Activated T-cell treated with anti-CD3 and anti-CD28 coated beads for 4 hours (primary cell): Measurements from ENCODE around the gene ALOX15B.
"Not testable (repeated sequence)": the region's sequence is repeated elsewhere in the genome, so short reads cannot be mapped to it uniquely, and the experiment has no call there.

Source experiments
- DNase-seq: peaks from one replicate; pipeline ENCODE4 v3.0.0-alpha.2; 2020

The ALOX15B gene

GRCh38 chr17:8041249-8041928 is 2.5 kb downstream of the ALOX15B start:
- peak; percentile 16 for DNase-seq

DNA sequence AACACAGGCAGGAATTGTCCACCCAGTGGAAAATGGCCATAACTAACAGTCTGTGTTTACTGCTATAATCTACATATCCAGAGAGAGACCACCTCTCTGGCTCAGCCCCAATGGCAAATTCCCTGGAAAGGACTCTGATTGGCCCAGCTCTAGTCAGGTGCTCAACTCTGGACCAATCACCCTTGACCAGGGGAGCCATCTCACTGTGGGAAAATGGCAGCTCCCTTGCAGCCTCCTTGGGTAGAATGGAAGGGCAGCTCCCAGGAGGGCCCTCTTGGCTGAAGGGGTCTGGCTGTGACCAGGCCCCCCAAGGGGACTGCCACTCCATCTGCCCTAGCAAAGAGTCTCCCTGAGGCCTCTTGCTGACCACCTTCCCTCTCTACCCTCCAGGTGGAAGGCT is 3.1 kb downstream of the ALOX15B start:
- no peak for DNase-seq

DNA sequence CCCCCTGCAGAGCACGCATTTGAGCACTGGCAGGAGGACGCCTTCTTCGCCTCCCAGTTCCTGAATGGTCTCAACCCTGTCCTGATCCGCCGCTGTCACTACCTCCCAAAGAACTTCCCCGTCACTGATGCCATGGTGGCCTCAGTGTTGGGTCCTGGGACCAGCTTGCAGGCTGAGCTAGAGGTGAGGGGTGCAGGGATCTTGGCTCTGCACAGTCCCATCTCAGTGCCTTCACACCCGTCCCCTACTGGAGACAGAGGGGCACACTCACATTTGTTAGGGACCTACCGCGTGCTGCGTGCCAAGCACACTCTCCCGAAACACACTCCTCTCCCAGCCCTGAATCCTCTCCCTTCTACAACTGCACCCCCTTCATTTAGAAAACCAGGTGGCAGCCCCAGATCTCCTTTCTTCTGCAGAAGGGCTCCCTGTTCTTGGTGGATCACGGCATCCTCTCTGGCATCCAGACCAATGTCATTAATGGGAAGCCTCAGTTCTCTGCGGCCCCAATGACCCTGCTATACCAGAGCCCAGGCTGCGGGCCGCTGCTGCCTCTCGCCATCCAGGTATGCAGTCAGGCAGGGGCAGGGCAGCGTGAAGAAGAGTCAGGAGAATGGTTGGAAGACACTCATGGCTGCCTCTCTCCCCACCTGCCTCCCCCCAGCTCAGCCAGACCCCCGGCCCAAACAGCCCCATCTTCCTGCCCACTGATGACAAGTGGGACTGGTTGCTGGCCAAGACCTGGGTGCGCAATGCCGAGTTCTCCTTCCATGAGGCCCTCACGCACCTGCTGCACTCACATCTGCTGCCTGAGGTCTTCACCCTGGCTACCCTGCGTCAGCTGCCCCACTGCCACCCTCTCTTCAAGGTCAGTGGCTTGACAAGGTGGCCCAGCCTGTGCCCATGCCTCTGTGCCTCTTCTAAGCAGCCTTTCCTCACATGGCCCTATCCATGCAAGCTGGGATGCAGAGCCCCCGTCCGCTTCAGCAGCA is 6.3 kb downstream of the ALOX15B start:
- DNase-seq, result no peak

DNA sequence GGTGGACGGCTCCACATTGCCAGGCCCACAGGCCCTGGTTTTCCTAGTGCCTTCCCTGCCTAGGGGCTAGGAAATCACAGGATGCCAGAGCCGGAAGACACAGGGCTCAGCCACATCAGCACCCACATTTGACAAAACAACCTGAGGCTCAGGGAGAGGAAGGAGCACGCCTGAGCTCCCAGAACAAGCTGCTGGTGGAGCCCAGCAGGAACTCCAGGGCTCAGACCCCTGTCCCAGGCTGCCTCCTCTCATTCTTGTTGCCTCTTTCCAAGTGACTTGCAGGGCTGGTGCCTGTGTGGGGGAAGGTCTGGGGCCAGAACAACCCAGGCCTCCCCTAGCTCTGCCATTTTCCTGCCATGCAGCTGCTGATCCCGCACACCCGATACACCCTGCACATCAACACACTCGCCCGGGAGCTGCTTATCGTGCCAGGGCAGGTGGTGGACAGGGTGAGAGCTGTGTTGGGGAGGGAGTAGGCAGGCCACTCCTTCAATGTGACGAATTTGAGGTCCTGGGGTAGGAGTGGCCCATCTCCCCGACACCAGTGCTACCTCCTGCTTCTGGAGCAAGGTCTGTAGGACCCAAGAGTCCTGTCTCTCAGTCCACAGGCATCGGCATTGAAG is 7.6 kb downstream of the ALOX15B start:
- no peak for DNase-seq

- no peak for DNase-seq
Observed at GRCh38 chr17:8046929-8047768, 8.3 kb downstream of the ALOX15B start.

GRCh38 chr17:8047769-8048110 is 8.9 kb downstream of the ALOX15B start:
- no peak for DNase-seq

DNA sequence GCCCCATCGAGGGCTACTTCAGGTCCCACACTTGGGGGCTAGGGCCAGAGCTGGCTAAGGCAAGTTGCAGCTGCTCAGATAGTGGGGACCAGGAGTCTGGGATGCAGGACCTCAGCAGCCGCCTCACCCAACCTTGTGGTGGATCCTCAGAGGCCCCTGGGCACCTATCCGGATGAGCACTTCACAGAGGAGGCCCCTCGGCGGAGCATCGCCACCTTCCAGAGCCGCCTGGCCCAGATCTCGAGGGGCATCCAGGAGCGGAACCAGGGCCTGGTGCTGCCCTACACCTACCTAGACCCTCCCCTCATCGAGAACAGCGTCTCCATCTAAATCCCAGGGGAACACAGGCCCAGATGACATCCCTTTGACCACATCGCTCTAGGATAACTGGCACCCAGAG is 9.4 kb downstream of the ALOX15B start:
- DNase-seq, result no peak

- no peak for DNase-seq
Observed at GRCh38 chr17:8048736-8049135, 9.9 kb downstream of the ALOX15B start.

GRCh38 chr17:8051831-8052230 is 13.0 kb downstream of the ALOX15B start:
- no peak for DNase-seq

DNA sequence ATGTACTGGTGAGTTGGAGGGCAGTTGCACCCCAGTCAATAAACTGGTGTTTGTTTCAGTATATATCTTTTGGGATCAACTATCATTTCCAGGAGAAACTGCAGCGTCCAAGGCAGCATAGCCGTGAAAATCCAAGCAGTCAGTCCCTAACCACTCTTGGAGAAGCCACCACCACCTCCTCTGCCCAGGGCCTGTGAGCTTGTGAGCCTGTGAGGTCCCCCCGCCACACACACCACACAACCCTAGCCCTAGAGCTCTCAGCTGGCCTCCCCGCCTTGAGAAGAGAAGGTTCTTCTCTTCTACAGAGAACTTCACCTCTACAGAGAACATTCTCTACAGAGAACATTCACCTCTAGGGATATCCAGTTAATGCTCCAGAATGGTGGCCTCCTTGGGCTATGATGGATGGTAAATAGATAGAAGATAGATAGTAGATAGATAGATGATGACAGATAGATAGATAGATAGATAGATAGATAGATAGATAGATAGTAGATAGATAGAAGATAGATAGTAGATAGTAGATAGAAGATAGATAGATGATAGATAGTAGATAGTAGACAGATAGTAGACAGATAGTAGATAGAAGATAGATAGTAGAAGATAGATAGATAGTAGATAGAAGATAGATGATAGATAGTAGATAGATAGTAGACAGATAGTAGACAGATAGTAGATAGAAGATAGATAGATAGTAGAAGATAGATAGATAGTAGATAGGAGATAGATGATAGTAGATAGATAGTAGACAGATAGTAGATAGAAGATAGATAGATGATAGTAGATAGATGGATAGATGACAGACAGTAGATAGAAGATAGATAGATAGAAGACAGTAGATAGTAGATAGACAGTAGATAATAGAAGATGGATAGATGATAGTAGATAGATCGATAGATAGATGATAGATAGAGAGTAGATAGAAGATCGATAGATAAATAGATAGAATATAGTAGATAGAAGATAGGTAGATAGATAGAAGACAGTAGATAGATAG is 13.7 kb downstream of the ALOX15B start:
- no peak for DNase-seq

DNA sequence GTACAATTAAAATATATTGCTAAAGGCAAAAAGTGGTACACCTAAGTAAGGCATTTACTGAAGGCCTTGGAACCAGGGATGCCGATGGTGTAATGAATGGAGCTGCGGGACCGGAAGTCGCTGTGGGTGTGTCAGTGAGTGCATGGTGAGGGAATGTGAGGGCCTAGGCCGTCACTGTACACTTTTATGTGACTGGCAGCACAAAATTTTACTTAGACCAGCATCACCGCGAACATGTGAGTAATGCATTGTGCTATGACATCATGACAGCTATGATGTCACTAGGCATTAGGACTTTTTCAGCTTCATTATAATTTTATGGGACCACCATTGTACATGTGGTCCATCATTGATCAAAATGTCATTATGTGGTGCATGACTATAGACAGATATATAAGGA is 14.7 kb downstream of the ALOX15B start:
- no peak for DNase-seq

DNA sequence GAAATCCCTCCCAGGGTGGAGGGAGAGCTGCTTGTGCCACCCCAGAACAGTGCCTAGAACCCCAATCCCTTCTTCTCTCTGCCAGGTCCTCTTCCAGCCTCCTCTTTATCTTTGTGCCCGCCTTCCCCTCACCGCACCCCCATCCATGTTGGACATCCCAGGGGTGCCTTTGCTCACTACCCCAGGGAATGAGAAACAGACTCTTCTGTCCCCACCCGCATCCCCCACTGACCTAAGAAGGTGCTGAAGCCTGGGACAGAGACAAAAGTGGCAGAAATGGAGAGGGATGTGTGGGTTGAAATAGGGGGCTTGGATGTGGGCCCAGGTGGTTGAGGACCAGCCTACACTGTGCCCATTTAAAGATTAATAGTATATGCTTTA is 17.0 kb downstream of the ALOX15B start:
- no peak for DNase-seq

DNA sequence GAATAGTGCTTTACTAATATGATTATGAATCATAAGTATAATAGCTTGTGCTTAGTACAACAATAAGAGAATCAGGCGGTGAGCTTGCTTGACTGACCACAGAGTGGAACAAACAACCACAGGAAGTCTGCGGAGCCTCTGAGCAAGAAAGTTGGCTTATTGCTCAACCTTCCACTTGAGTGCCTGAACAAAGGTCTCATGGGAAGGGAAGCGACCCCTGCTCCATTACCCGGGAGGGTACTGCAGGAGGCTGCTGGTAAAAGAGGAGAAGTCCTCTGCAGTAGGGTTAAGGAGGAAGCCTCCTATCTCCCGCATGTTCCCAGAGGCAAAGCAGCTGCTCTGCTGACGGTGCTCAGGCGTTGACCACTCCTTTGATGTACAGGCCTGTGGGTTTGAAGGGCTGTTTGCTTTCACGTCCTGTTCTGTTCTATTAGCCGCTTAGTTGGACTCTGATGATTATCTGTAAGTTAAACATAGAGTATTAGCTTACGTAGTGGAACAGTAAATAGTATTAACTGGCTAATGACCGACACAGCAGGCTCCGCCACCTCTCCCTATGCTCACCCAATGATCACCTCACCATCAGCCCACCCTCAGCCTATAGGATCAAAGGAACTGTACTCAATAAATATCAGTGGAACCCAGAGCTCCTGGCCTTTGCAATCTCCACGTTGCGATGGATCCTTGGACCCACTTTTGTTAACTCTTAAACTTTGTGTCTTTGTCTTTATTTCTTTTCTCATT is 17.5 kb downstream of the ALOX15B start:
- DNase-seq, result no peak

DNA sequence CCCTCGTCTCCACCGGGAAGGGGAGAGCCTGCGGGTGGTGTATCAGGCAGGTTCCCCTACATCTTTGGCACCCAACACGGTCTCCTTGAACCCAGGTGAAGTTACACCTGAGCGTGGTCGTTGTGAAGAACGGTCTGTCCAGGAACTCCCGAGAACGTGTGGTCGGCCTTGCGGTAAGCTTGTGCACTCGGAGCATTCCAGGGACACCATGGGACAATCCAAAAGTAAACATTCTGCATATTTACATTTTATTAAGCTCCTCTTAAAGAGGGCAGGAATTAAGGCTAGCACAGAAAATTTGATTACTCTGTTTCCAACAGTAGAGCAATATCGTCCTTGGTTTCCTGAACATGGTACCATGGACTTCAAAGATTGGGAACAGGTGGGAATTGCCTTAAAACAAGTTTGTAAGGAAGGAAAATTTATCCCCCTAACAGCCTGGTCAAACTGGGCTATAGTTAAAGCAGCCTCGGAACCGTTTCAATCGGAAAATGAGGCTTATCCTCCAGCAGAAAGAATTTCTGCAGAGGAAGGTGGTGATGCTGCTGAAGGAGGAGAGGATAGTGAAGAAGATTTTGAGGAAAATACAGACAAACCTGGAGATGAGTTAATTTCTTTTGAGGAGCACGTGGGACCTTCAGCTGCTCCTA is 18.2 kb downstream of the ALOX15B start:
- DNase-seq, result no peak

DNA sequence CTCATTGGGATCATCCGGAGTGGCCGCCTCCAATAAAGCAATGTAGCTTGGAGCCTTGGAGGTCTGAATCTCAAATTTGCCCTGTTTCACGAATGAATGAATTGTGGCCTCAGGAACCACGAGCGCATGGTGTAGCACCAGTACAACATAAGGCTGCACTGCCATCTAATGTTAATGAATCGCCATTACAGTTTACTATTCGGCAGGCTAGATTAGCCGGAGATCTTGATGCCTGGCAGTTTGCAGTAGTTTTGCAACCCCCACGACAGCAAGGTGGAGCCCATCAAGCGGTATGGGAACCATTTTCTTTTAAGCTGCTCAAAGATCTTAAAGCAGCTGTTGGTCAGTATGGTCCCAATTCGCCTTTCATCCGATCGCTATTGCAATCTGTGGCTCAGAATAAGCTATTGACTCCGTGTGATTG is 18.8 kb downstream of the ALOX15B start:
- peak; percentile 25 for DNase-seq

GRCh38 chr17:8059131-8059530 is 20.3 kb downstream of the ALOX15B start:
- DNase-seq, result no peak

GRCh38 chr17:8060274-8060673 is 21.4 kb downstream of the ALOX15B start:
- DNase-seq, result peak; percentile 62

DNA sequence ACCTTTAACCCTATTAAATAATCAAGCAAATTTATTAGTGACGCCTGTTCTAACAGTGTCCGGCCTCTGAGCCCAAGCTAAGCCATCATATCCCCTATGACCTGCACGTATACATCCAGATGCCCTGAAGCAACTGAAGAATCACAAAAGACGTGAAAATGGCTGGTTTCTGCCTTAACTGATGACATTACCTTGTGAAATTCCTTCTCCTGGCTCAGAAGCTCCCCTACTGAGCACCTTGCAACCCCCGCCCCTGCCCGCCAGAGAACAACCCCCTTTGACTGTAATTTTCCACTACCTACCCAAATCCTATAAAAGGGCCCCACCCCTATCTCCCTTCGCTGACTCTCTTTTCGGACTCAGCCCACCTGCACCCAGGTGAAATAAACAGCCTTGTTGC is 23.0 kb downstream of the ALOX15B start:
- DNase-seq, result not testable (repeated sequence)

DNA sequence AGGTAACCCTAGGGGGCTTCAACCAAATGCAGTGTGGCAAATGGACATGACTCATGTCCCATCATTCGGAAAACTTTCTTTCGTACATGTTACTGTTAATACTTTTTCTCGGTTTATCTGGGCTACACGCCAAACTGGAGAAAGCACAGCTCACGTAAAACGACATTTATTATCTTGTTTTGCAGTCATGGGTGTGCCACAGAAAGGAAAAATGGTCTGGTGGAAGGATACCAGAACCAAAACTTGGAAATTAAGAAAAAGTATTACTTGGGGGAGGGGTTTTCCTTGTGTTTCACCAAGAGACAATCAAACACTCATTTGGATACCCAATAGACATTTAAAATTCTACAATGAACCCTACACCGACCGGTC is 23.6 kb downstream of the ALOX15B start:
- no peak for DNase-seq

DNA sequence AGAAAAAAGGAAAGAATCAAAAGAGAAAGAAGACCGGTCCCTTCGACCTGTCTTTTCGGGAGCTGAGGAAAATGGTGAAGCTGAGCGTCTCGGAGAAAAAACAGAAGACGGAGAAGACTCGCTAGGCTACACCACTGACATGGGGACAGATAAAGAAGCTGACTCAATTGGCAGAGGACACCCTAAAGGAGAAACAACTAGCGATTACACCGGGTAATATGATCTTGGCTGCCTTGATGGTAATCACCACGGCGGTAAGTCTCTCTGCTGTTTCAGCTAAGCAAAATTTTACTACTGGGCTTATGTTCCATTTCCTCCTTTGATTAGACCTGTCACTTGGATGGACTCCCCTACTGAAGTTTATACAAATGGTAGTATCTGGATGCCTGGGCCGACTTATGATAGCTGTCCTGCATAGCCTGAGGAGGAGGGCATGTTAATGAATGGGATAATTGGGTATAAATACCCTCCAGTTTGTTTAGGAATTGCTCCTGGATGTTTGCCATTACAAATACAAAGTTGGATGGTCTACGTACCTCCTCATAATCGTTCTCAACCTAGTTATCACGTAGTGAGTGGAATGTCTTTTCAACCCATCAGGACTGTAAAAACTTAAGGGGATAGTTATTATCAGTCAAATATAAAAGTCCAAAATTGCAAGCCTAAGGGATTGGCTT is 24.1 kb downstream of the ALOX15B start:
- no peak for DNase-seq
